ENCODE data around the gene RMRP.

- TF ChIP-seq EP300 (IDR thresholded peaks at IDR 0.05; ENCODE audit: borderline replicate concordance in 1 of 2, control insufficient read depth in 1 of 2, low read depth in 2 of 2, low read length in 2 of 2) (no peak), CTCF (IDR thresholded peaks at IDR 0.05 in 2 of 3, conservative IDR thresholded peaks at IDR 0.05 in 1 of 3; ENCODE audit: control insufficient read depth in 2 of 3, extremely low read depth in 1 of 3, insufficient read depth in 1 of 3, low read depth in 3 of 3, low read length in 3 of 3) (peak; percentile 98), FOS (IDR thresholded peaks at IDR 0.05; ENCODE audit: borderline replicate concordance, extremely low read depth, insufficient read length) (no peak)
These were observed 11.1 kb downstream of the RMRP start for GRCh38 chr9:35646533-35647265.
